Measurements from ENCODE around the gene EPM2A.

The EPM2A gene

GRCh38 chr6:145681965-145682364, 53.4 kb downstream of the EPM2A start:
- no peak for DNase-seq (ENCODE audit: low read depth in 2 of 2)

- DNase-seq (ENCODE audit: low read depth in 2 of 2): no peak
Measured at GRCh38 chr6:145673504-145673903, 61.8 kb downstream of the EPM2A start.

- DNase-seq (ENCODE audit: low read depth in 2 of 2): no peak
Measured at GRCh38 chr6:145670311-145670710, 65.0 kb downstream of the EPM2A start.

- no peak for DNase-seq (ENCODE audit: low read depth in 2 of 2)
Measured at GRCh38 chr6:145669627-145670034, 65.7 kb downstream of the EPM2A start.

GRCh38 chr6:145668844-145669243, 66.5 kb downstream of the EPM2A start:
- no peak for DNase-seq (ENCODE audit: low read depth in 2 of 2)

- DNase-seq (ENCODE audit: low read depth in 2 of 2): no peak
Measured at GRCh38 chr6:145660676-145661075, 74.6 kb downstream of the EPM2A start.

GRCh38 chr6:145656128-145656527, 79.2 kb downstream of the EPM2A start:
- no peak for DNase-seq (ENCODE audit: low read depth in 2 of 2)

GRCh38 chr6:145652572-145652971, 82.7 kb downstream of the EPM2A start:
- no peak for DNase-seq (ENCODE audit: low read depth in 2 of 2)

GRCh38 chr6:145651988-145652387, 83.3 kb downstream of the EPM2A start:
- DNase-seq (ENCODE audit: low read depth in 2 of 2): no peak

- DNase-seq (ENCODE audit: low read depth in 2 of 2): no peak
Measured at GRCh38 chr6:145648149-145648548, 87.2 kb downstream of the EPM2A start.

GRCh38 chr6:145647602-145648001, 87.7 kb downstream of the EPM2A start:
- no peak for DNase-seq (ENCODE audit: low read depth in 2 of 2)

GRCh38 chr6:145643760-145644159, 91.6 kb downstream of the EPM2A start:
- DNase-seq (ENCODE audit: low read depth in 2 of 2): no peak

- peak; percentile 73 to 76 for DNase-seq (ENCODE audit: low read depth in 2 of 2)
Measured at GRCh38 chr6:145633981-145634627, 101.2 kb downstream of the EPM2A start.

GRCh38 chr6:145632971-145633370, 102.3 kb downstream of the EPM2A start:
- no peak for DNase-seq (ENCODE audit: low read depth in 2 of 2)

GRCh38 chr6:145631374-145631773, 103.9 kb downstream of the EPM2A start:
- no peak for DNase-seq (ENCODE audit: low read depth in 2 of 2)

- no peak for DNase-seq (ENCODE audit: low read depth in 2 of 2)
Measured at GRCh38 chr6:145630598-145630997, 104.7 kb downstream of the EPM2A start.

GRCh38 chr6:145629478-145629877, 105.8 kb downstream of the EPM2A start:
- DNase-seq (ENCODE audit: low read depth in 2 of 2): no peak

GRCh38 chr6:145627451-145627850, 107.9 kb downstream of the EPM2A start:
- DNase-seq (ENCODE audit: low read depth in 2 of 2): no peak

- no peak for DNase-seq (ENCODE audit: low read depth in 2 of 2)
Measured at GRCh38 chr6:145626857-145627256, 108.5 kb downstream of the EPM2A start.

- no peak for DNase-seq (ENCODE audit: low read depth in 2 of 2)
Measured at GRCh38 chr6:145623231-145623630, 112.1 kb downstream of the EPM2A start.

GRCh38 chr6:145621776-145622175, 113.5 kb downstream of the EPM2A start:
- no peak for DNase-seq (ENCODE audit: low read depth in 2 of 2)

GRCh38 chr6:145620088-145620487, 115.2 kb downstream of the EPM2A start:
- DNase-seq (ENCODE audit: low read depth in 2 of 2): no peak

GRCh38 chr6:145609521-145609920, 125.8 kb downstream of the EPM2A start:
- no peak for DNase-seq (ENCODE audit: low read depth in 2 of 2)

- DNase-seq (ENCODE audit: low read depth in 2 of 2): no peak
Measured at GRCh38 chr6:145608850-145609249, 126.5 kb downstream of the EPM2A start.
